CD4-positive, alpha-beta T cell treated with Interleukin-10 for 1 hour (primary cell): ENCODE data around the gene ARHGEF6.
"Not testable (repeated sequence)": the region's sequence is repeated elsewhere in the genome, so short reads cannot be mapped to it uniquely, and the experiment has no call there.

Experiments
- DNase-seq: peaks from one replicate; pipeline ENCODE4 v3.0.0-alpha.2; 2020

The ARHGEF6 gene, protein sequence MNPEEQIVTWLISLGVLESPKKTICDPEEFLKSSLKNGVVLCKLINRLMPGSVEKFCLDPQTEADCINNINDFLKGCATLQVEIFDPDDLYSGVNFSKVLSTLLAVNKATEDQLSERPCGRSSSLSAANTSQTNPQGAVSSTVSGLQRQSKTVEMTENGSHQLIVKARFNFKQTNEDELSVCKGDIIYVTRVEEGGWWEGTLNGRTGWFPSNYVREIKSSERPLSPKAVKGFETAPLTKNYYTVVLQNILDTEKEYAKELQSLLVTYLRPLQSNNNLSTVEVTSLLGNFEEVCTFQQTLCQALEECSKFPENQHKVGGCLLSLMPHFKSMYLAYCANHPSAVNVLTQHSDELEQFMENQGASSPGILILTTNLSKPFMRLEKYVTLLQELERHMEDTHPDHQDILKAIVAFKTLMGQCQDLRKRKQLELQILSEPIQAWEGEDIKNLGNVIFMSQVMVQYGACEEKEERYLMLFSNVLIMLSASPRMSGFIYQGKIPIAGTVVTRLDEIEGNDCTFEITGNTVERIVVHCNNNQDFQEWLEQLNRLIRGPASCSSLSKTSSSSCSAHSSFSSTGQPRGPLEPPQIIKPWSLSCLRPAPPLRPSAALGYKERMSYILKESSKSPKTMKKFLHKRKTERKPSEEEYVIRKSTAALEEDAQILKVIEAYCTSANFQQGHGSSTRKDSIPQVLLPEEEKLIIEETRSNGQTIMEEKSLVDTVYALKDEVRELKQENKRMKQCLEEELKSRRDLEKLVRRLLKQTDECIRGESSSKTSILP

GRCh38 chrX:136780763-136781162, at the start of gene ARHGEF6:
Gene ARHGEF6 (minus strand): TSS chrX:136780932. CDS start chrX:136780882, 50 bp downstream.
- peak; percentile 50 for DNase-seq

DNA sequence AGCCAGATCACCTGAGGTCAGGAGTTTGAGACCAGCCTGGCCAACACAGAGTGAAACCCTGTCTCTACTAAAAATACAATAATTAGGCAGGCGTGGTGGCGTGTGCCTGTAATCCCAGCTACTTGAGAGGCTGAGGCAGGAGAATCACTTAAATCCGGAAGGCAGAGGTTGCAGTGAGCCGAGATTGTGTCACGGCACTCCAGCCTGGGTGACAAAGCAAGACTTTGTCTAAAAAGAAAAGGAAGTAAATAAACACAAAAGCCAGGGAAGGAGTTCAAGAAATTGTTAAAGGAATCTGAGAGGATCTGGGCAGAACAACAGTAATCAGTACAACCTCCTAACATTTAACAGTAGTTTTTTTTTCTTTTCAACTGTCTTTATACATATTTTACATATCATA, 48.7 kb upstream of the ARHGEF6 start:
- no peak for DNase-seq

DNA sequence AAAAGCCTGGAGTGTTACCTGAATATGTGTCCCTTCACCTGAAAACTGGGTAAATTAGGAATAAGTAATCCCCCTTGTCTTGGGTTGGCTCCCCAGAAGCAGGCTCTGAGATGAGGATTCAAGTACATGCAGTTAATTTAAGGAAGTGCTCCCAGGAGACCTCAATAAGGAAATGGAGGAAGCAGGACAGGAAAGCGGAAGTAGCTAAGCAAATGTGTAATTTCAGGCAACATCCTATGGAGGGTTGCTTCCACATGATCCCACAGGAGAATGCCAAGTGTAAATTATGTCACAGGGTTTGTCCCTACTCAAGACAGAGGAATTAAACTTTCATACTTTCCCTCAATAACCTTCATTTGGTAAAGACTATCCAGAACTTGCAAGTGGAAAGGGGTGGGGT, 48.1 kb upstream of the ARHGEF6 start:
- DNase-seq = no peak

GRCh38 chrX:136827026-136827425, 46.3 kb upstream of the ARHGEF6 start:
- no peak for DNase-seq

DNA sequence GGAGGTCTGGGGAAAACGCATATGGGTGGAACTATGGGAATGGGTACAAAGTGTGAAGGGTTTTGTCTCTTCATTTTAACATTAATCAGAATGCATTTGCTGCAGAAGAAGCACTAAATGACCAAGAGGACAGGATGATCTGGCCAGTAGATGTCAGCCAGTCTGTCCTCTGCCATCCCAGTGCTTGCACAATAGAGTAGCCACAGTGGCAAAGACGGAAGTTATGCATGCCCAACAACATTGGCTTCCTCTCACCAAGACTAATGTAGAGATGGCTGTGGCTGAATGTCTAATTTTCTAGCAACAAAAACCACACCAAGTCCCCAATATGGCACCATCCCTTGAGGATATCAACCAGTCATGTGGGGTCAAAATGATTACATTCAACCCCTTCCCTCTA, 45.0 kb upstream of the ARHGEF6 start:
- no peak for DNase-seq

- no peak for DNase-seq
Observed at GRCh38 chrX:136823175-136823574, 42.4 kb upstream of the ARHGEF6 start.

- no peak for DNase-seq
Observed at GRCh38 chrX:136822337-136823095, 41.8 kb upstream of the ARHGEF6 start.

DNA sequence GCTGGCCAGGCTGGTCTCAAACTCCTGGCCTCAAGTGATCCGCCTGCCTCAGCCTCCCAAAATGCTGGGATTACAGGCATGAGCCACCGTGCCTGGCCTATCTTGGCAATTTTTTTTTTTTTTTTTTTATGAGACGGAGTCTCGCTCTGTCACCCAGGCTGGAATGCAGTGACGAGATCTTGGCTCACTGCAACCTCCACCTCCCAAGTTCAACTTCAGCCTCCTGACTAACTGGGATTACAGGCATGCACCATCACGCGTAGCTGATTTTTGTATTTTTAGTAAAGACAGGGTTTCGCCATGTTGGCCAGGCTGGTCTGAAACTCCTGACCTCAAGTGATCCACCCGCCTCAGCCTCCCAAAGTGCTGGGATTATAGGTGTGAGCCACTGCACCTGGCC, 39.0 kb upstream of the ARHGEF6 start:
- not testable (repeated sequence) for DNase-seq

GRCh38 chrX:136819031-136819703, 38.4 kb upstream of the ARHGEF6 start:
- DNase-seq = no peak

DNA sequence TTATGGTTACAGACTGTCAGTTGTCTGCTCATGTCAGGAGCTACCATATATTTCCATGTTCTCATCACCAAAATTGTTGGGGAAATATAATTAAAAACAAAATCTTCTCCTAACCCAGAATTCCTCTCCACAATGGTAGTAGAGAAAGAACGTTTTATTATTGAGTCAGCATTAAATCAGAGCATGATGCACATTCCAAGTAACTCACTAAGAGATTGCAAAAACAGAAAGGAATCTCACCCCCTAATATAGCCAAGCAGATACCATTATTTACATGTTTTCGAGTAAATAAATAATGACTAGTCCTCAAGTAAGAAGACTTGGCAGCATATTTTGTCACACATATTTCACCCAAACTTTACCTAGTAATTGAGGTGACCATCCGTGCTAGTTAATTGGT, 36.2 kb upstream of the ARHGEF6 start:
- no peak for DNase-seq

DNA sequence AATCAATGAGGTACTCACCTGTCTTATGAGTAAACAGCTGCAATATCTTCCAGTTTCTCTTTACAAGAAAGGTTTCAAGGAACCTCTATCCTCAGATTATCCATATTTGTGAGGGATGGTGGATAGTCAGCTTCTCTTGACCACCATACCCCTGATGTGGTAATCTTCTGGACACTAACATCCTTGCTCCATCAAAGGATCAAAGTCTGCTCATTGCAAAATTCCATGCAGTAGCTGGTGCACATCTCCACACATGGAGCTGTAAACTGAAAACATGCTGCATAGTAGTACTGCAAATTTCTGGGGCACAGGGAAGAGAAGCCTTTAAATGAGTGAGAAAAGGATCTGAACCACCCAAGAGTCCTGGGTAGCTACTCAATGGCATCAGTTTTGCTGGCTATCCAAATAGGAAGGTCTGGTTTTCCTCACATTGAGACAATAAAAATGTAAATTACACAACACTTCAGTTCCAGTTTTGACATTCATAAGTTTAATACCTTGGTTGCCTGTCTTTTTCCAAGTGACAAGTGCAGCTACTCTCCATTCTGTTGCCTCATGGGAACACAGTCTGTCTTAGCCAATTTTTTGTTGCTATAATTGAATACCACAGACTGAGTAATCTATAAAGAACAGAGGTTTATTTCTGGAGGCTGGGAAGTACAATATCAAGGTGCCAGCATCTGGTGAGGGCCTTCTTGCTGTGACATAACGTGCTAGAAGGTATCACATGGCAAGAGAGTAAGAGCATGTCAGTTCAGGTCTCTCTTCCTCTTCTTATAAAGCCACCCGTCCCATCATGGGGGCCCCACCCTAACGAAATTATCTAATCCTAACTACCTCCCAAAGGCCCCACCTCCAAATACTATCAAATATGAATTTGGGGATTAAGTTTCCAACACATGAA, 34.4 kb upstream of the ARHGEF6 start:
- no peak for DNase-seq

DNA sequence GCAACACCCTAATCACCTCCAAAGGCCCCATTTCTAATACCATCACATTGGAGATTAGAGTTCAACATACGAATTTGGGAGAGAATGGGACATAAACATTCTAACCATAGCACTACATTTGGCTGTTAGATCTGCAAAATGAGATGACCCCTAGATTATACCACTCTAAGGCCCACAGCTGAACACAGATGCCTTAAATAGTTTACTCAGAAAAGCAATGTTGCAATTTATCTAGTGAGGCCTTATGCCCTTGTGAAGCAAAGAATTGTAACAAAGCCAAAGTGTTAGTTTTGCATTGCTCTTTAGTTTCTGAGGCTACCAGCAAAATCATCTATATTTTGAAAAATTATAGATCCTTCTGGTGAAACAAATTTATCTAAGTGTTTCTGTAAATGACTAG, 31.6 kb upstream of the ARHGEF6 start:
- no peak for DNase-seq

GRCh38 chrX:136810493-136810892, 29.8 kb upstream of the ARHGEF6 start:
- DNase-seq = peak; percentile 5

GRCh38 chrX:136806891-136807410, 26.2 kb upstream of the ARHGEF6 start:
- no peak for DNase-seq

GRCh38 chrX:136802515-136802914, 21.8 kb upstream of the ARHGEF6 start:
- DNase-seq = no peak

DNA sequence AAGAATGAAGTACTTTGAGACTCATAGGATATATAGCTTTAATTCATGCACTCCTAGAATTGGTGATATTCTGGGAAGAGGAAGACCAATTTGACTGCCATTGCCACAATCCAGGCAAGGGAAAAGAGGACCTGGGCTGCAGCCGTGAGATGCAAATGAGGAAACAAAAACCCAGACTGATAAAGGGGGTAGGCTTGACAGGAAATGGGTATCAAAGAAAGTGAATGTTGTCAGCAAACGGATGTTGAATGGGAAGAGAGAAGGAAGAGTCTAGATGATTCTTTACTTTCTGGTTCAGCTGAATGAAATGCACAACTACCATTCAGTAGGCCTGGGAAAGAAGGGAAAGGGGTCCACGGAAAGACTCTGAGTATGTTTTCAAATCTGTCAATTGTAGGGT, 17.1 kb upstream of the ARHGEF6 start:
- no peak for DNase-seq

DNA sequence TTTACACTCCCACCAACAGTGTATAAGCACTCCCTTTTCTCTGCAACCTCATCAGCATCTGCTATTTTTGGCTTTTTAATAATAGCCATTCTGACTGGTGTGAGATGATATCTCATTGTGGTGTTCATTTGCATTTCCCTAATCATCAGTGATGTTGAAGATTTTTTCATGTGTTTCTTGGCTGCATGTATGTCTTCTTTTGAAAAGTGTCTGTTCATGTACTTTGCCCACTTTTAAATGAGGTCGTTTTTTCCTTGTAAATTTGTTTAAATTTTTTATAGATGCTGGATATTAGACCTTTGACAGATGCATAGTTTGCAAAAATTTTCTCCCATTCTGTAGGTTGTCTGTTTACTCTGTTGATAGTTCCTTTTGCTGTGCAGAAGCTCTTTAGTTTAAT, 14.4 kb upstream of the ARHGEF6 start:
- not testable (repeated sequence) for DNase-seq

DNA sequence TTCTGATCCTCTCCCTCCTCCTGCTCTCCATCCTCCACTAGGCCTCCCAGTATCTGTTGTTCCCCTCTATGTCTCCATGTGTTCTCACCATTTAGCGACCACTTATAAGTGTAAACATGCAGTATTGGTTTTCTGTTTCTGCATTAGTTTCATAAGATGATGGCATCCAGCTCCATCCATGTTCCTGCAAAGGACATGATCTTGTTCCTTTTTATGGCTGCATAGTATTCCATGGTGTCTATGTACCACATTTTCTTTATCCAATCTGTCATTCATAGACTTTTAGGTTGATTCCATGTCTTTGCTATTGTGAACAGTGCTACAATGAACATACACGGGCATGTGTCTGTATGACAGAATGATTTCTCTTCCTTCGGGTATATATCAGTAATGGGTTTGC, 13.9 kb upstream of the ARHGEF6 start:
- DNase-seq = not testable (repeated sequence)

DNA sequence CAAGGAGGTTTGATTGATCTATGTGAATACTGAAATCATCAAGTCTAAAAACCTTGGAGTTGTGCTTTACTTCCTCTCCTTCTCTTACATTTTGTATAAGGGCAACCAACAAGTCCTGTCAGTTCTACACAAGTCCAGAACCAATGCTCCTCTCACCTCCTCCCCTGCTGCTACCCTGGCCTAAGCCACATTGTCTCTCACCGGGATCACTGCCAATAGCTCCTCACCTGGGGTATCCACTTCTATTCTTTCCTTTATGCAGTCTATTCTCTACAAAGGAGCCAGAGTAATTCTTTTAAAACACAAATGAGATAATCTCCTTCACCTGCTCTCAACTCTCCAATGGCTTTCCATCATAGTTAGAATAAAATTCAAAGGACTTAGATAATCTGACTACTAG, 13.3 kb upstream of the ARHGEF6 start:
- DNase-seq = no peak

- DNase-seq = no peak
Observed at GRCh38 chrX:136789856-136790255, 9.1 kb upstream of the ARHGEF6 start.

GRCh38 chrX:136784231-136784630, 3.5 kb upstream of the ARHGEF6 start:
- DNase-seq = no peak

- no peak for DNase-seq
Observed at GRCh38 chrX:136783159-136783558, 2.4 kb upstream of the ARHGEF6 start.
